Measurements from ENCODE around the gene RSPO1.
"Not testable (repeated sequence)": the region's sequence is repeated elsewhere in the genome, so short reads cannot be mapped to it uniquely, and the experiment has no call there.

The RSPO1 gene, protein sequence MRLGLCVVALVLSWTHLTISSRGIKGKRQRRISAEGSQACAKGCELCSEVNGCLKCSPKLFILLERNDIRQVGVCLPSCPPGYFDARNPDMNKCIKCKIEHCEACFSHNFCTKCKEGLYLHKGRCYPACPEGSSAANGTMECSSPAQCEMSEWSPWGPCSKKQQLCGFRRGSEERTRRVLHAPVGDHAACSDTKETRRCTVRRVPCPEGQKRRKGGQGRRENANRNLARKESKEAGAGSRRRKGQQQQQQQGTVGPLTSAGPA

GRCh38 chr1:37634244-37634991 is at the start of gene RSPO1:
RSPO1 (minus strand) TSS chr1:37634892; CDS start chr1:37629661, 5,231 bp downstream.
- DNase-seq: no peak

GRCh38 chr1:37684182-37684581 is 49.5 kb upstream of the RSPO1 start:
- not testable (repeated sequence) for DNase-seq

DNA sequence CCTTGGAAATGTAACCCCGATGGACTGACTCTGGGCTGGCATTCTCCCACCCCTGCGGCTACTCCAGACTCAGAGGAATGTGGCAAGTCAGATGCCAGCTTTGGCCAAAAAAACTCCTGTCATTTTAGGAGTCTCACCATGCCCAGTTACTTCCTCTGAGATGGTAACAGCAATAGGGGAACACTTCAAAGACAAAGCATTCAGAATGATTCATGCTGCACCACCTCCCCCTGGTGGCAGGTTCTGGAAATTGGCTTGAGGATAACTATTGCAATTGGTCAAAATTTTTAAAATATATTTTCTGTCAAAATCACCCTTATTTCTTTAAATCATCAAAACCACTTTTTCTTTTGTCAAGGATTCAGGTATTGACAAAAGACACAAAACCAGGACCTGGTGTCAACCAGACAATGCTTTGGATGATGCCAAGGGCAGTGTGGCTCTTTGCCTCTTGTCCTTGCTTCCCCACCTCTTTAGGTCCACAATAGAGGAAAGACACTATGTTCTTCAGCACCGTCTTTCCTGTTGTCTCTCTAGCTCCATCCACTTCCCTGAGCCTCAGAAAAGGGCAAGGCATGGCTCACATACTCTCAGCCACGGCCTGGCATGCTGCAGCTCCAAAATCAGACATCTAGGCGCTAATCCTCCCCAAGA is 47.8 kb upstream of the RSPO1 start:
- peak; percentile 54 to 62 for DNase-seq

- DNase-seq: no peak
Measured at GRCh38 chr1:37680933-37681332, 46.2 kb upstream of the RSPO1 start.

DNA sequence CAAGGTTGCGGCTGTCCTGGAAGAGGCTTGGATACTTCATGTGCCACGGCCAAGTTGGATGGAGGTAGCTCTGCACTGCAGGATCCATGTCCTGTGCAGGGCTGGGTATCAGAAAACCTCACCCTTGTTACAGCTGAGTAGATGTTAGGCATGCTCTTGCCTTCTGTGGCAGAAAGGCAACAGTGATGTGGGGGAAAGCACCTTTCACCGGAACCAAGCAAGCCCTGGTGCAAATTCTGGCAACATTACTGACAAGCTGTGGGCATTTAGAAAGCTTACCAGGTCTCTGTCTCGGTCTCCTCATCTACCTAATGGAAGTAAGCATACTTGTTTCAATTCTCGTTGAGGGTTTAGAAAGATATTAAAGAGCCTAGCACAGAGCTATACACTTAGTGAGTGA is 43.1 kb upstream of the RSPO1 start:
- no peak for DNase-seq

GRCh38 chr1:37677143-37677439 is 42.4 kb upstream of the RSPO1 start:
- no peak for DNase-seq

GRCh38 chr1:37676281-37677142 is 41.8 kb upstream of the RSPO1 start:
- peak in 1 of 2 donors; percentile 29 for DNase-seq

DNA sequence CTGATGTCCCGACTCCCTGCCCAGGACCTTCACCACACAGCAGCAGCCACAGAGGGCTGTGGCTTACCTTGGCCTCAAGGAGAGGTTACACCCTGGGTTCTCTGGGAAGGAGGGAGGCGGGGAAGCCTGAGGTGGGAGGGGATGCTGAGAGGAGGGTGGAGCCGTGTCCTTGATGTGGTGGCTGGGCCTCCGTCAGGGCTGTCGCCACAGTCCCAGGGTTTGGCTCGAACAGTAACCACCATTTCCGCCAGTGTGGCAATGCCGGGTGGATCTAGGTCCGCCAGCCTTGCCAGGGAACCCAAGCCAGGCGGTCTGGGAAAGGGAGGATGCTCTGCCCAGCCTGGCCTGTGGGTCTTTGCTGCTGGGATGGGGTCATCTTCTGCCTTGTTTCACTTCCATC is 39.2 kb upstream of the RSPO1 start:
- no peak for DNase-seq

DNA sequence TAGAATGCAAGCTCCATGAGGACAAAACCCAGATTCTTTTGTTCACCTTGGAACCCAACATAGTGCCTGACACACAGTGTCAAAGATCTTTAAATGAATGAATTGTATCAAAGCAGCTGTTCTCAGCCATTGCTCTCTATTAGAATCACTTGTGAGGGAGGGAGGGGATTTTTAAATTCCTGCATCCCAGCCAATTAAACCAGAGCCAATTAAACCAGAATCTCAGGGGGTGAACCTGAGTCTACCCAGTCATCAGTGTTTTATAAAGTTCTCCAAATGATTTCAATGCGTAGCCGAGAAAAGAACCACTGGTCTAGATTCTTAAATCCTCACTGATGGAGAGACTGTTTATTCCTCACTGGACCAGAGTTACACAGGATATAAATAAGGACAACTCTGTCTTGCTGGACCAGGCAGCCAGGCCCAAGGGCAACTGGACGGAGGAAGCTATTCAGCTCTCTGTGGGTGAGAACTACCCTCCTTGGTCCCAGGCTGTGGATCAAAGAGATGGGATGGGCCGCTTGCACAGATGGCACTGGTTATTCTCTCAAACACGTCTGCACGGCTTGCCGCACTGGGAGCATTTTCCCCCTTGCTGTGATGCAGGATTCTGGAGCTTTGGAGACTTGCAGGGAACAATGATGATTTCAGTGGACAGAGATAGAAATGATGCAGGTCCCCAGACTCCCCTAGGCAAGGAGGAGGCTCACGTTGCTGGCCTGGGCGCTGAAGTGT is 37.6 kb upstream of the RSPO1 start:
- no peak for DNase-seq

DNA sequence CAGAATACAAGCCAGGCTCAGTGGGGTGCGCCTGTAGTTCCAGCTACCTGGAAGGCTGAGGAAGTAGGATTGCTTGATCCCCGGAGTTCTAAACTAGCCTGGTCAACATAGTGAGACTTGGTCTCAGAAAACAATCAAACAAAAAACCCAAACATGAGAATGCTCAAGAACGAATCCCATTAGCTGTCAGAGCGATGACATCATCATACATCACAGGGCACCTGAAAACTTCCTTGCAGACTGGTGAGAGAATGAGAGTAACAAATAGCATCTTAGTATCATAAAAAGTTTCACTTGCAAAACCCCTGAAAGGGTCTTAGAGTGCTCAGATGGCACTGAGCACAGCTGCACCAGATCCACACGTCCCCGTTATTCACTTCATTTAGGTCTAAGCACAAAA is 36.6 kb upstream of the RSPO1 start:
- DNase-seq: no peak

DNA sequence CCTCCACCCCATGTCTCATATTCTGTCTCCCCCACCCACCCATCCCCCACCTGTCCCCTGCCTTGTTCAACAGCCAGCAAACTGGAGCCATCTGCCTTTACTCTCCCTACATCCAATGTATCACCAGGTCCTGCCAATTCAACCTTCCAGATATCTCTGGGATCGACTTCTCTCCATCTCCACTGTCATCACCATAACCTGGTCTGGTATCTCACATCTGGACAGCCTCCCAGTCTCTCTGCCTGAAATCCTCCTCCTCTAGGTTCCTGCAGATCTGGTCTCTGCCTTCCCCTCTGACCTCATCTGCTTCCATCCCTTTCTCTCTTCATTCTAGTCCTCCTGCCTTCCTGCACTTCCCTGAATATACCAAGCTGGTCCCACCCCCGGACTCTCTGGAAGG is 35.4 kb upstream of the RSPO1 start:
- DNase-seq: no peak

GRCh38 chr1:37667023-37667671 is 32.5 kb upstream of the RSPO1 start:
- DNase-seq: no peak

- no peak for DNase-seq
Measured at GRCh38 chr1:37666241-37666867, 31.7 kb upstream of the RSPO1 start.

- DNase-seq: no peak
Measured at GRCh38 chr1:37663426-37664000, 28.8 kb upstream of the RSPO1 start.

GRCh38 chr1:37662031-37662755 is 27.5 kb upstream of the RSPO1 start:
- DNase-seq: no peak

DNA sequence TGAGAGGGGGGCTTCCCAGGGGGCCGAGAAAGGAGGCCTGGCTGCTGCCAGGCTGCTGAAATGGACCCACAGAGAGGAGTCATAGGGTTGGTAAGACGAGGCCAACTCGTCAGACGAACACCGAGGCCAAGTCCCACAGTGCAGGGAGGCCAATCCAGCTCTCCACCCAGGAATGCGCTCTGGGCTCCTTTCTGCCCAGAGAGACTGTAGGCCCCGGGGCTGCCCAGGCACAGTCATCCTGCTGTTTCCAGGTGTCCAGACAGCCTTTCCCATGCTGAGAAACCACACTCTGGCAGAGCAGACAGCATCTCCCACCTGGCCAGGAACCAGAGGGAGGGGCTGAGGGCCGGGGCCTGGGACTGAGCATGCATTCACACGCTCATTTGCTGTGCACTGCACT is 26.7 kb upstream of the RSPO1 start:
- no peak for DNase-seq

GRCh38 chr1:37660664-37661063 is 26.0 kb upstream of the RSPO1 start:
- no peak for DNase-seq

DNA sequence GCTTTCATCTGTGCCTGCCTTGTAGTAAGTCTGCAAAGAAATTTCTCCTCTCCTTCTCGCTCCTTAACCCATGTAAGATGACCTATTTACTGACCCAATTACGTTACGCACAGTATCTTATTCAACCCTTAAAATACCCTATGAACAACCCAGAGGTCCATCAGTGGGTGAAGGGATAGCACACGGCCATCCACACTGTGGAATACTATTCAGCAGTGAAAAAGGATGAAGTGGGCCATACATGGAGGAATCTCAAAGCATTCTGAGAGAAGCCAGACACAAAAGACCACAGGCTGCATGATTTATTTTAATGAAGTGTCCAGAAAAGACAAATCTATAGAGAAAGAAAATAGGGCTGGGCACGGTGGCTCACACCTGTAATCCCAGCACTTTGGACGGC is 23.8 kb upstream of the RSPO1 start:
- DNase-seq: no peak

DNA sequence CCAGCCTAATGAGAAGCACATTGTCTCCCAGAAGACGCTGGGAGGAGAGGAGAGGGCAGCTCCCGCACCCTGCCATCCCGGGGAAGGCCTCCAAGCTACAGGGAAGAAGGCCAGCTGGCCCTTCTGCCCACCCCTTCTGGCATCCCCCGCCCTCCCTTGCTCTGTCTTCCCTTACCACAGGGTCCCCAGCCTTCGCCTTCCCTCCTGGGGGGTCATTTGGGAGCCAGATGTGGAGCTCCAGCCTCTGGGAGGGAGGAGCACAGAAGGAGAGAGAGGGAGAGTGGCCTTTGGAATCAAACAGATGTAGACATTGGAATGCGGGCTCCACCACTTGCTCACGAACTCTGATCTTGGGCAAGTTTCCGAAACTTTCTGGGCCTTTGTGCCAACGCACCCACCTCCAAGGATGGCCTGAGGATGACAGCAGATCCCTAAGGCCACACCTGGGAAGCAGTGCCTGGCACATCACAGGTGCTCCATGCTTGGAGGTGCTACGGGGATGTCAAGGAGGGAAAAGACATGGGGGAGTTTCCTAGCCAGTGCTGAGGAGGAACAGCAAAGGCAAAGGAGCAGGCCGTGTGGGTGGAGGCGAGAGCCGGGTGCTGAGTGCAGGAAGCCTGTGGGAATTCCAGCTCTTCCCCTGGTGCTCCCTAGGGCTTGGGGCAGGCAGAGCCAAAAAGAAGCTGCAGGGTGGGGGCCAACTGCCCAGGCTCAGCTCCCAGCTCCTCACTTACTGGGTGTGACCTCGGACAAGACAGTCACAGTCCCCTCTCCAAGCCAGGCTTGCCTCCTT is 23.1 kb upstream of the RSPO1 start:
- no peak for DNase-seq

- no peak for DNase-seq
Measured at GRCh38 chr1:37656881-37657280, 22.2 kb upstream of the RSPO1 start.
